Mesendoderm (in vitro differentiated cells): ENCODE data around the gene ABHD4.
"Not testable (repeated sequence)": the region's sequence is repeated elsewhere in the genome, so short reads cannot be mapped to it uniquely, and the experiment has no call there.

ENCODE experiments used
- DNase-seq: peaks from one replicate; pipeline ENCODE4 v3.0.0; 2013
- H2AK5ac ChIP-seq: 2 replicates; pipeline ENCODE4 v1.6.1; 2013; ENCODE audit warnings: low read length, inconsistent platforms
- H2BK120ac ChIP-seq: 2 replicates; pipeline ENCODE4 v1.6.1; 2013; ENCODE audit warnings: low read depth, mild to moderate bottlenecking, low read length, moderate library complexity, mixed read lengths
- H2BK15ac ChIP-seq: replicated peaks from 2 replicates; pipeline ENCODE4 v1.6.1; 2013; ENCODE audit warnings: low read depth, mild to moderate bottlenecking, moderate library complexity
- H2BK5ac ChIP-seq: 2 replicates; pipeline ENCODE4 v1.6.1; 2013; ENCODE audit warnings: low read length, inconsistent platforms
- H3K18ac ChIP-seq: 2 replicates; pipeline ENCODE4 v1.6.1; 2013; ENCODE audit warnings: mild to moderate bottlenecking, low read length, mixed read lengths
- H3K23ac ChIP-seq: one replicate; pipeline ENCODE4 v1.6.1; 2013; ENCODE audit warnings: low read length
- H3K27ac ChIP-seq: 2 replicates; pipeline ENCODE4 v1.5.1; 2013; ENCODE audit warnings: low read depth, mild to moderate bottlenecking, inconsistent platforms, low read length, moderate library complexity
- H3K27me3 ChIP-seq: 2 replicates; pipeline ENCODE4 v1.6.1; 2013; ENCODE audit warnings: low read length, control low read depth, mild to moderate bottlenecking, inconsistent platforms; ENCODE audit not compliant: insufficient read depth, poor library complexity
- H3K36me3 ChIP-seq: 2 replicates; pipeline ENCODE4 v1.6.1; 2013; ENCODE audit warnings: low read length, inconsistent platforms; ENCODE audit not compliant: control insufficient read depth, insufficient read depth
- H3K4ac ChIP-seq: one replicate; pipeline ENCODE4 v1.6.1; 2013; ENCODE audit warnings: low read depth, mild to moderate bottlenecking, low read length, moderate library complexity
- H3K4me1 ChIP-seq: 2 replicates; pipeline ENCODE4 v1.6.1; 2013; ENCODE audit warnings: low read depth, low read length, inconsistent platforms; ENCODE audit not compliant: control insufficient read depth
- H3K4me2 ChIP-seq: 2 replicates; pipeline ENCODE4 v1.6.1; 2013; ENCODE audit warnings: low read length
- H3K4me3 ChIP-seq: 2 replicates; pipeline ENCODE4 v1.5.1; 2013; ENCODE audit warnings: mild to moderate bottlenecking, low read length
- H3K56ac ChIP-seq: one replicate; pipeline ENCODE4 v1.6.1; 2013; ENCODE audit warnings: low read length
- H3K79me1 ChIP-seq: 2 replicates; pipeline ENCODE4 v1.6.1; 2013; ENCODE audit warnings: low read length, inconsistent platforms
- H3K79me2 ChIP-seq: 2 replicates; pipeline ENCODE4 v1.6.1; 2013; ENCODE audit warnings: mild to moderate bottlenecking, low read length; ENCODE audit not compliant: control insufficient read depth, insufficient read depth
- H3K9ac ChIP-seq: 2 replicates; pipeline ENCODE4 v1.6.1; 2013; ENCODE audit warnings: low read length, inconsistent platforms
- H4K5ac ChIP-seq: one replicate; pipeline ENCODE4 v1.6.1; 2013; ENCODE audit warnings: low read length
- H4K8ac ChIP-seq: one replicate; pipeline ENCODE4 v1.6.1; 2013; ENCODE audit warnings: low read depth, mild to moderate bottlenecking, control low read depth, low read length, moderate library complexity
- WGBS: extraction: QIAGEN DNeasy Blood & Tissue Kit; methylation state at CpG from one replicate; pipeline ENCODE4 v1.1.7; 2013; ENCODE audit warnings: low lambda C conversion rate, missing lambda C conversion rate; ENCODE audit not compliant: insufficient coverage; ENCODE audit errors: extremely low coverage; 5-methylcytosine and 5-hydroxymethylcytosine counted together

The ABHD4 gene

GRCh38 chr14:22634233-22634900 is 36.3 kb downstream of the ABHD4 start:
- Histone ChIP-seq H3K56ac (no peak overlapping the region), H3K4me3 (no peak overlapping the region), H2BK15ac (no peak overlapping the region), H3K36me3 (no peaks in the 10 kb centered on the region), H3K79me1 (no peaks in the 10 kb centered on the region), H4K8ac (no peak overlapping the region), H3K18ac (no peak overlapping the region), H3K4me1 (no peaks in the 10 kb centered on the region), H3K9ac (no peak overlapping the region), H2BK120ac (no peak overlapping the region), H3K4me2 (no peak overlapping the region), H4K5ac (no peak overlapping the region), H3K4ac (no peak overlapping the region), H3K27ac (no peak overlapping the region), H2BK5ac (no peak overlapping the region), H3K27me3 (no peaks in the 10 kb centered on the region), H2AK5ac (no peak overlapping the region), H3K23ac (no peak overlapping the region), H3K79me2 (no peaks in the 10 kb centered on the region)
- no CpG with 5 or more reads among the region's 8 CpGs for WGBS
- DNase-seq, result no peak

- H3K36me3 ChIP-seq, H3K79me1 ChIP-seq, H2BK15ac ChIP-seq, H3K4me2 ChIP-seq, H2AK5ac ChIP-seq, H2BK5ac ChIP-seq, H3K4ac ChIP-seq, H4K5ac ChIP-seq, H3K79me2 ChIP-seq, H4K8ac ChIP-seq, H3K56ac ChIP-seq, H3K4me3 ChIP-seq, H3K23ac ChIP-seq, H3K27me3 ChIP-seq, H3K27ac ChIP-seq, H3K4me1 ChIP-seq, H3K9ac ChIP-seq, DNase-seq, H2BK120ac ChIP-seq, H3K18ac ChIP-seq: not testable (repeated sequence)
- WGBS, result no CpG with 5 or more reads among the region's 1 CpG
Measured at GRCh38 chr14:22635980-22636379, 37.9 kb downstream of the ABHD4 start.

- no peak for DNase-seq
- Histone ChIP-seq H3K23ac (no peak overlapping the region), H4K8ac (no peak overlapping the region), H3K79me1 (no peaks in the 10 kb centered on the region), H3K4ac (no peak overlapping the region), H3K56ac (no peak overlapping the region), H3K27ac (no peak overlapping the region), H2BK120ac (no peak overlapping the region), H2AK5ac (no peak overlapping the region), H3K79me2 (no peaks in the 10 kb centered on the region), H3K4me3 (no peak overlapping the region), H3K4me1 (no peaks in the 10 kb centered on the region), H2BK5ac (no peak overlapping the region), H3K36me3 (no peaks in the 10 kb centered on the region), H3K4me2 (no peak overlapping the region), H3K18ac (no peak overlapping the region), H3K27me3 (no peaks in the 10 kb centered on the region), H3K9ac (no peak overlapping the region), H2BK15ac (no peak overlapping the region), H4K5ac (no peak overlapping the region)
Measured at GRCh38 chr14:22640192-22640591, 42.1 kb downstream of the ABHD4 start.

DNA sequence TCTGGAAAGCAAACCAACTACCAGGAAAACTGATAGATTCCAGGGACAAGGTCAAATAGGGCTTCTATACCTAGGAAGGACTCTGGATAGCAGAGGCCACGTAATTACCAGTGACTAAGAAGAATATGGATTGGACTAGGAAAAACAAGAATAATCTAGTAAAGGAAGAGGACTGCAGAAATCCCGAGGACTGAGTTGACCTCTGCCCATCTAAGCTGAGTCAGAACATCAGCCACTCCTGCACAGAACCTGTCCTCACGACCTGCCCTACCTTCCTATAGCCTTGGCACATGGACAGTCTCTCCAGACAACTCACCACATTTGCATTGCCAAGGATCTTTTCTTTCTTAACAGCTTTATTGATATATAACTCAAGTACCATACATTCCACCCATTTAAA is 43.7 kb downstream of the ABHD4 start:
- WGBS, result no CpG with 5 or more reads among the region's 3 CpGs
- Histone ChIP-seq H3K27ac (no peak overlapping the region), H3K27me3 (no peaks in the 10 kb centered on the region), H3K36me3 (no peaks in the 10 kb centered on the region), H3K4me1 (no peaks in the 10 kb centered on the region), H3K23ac (no peak overlapping the region), H3K4me3 (no peak overlapping the region), H4K5ac (no peak overlapping the region), H3K9ac (no peak overlapping the region), H3K79me1 (no peaks in the 10 kb centered on the region), H4K8ac (no peak overlapping the region), H3K79me2 (no peaks in the 10 kb centered on the region), H3K4me2 (no peak overlapping the region), H2BK120ac (no peak overlapping the region), H3K18ac (no peak overlapping the region), H2BK15ac (no peak overlapping the region), H2BK5ac (no peak overlapping the region), H3K56ac (no peak overlapping the region), H2AK5ac (no peak overlapping the region), H3K4ac (no peak overlapping the region)
- no peak for DNase-seq

DNA sequence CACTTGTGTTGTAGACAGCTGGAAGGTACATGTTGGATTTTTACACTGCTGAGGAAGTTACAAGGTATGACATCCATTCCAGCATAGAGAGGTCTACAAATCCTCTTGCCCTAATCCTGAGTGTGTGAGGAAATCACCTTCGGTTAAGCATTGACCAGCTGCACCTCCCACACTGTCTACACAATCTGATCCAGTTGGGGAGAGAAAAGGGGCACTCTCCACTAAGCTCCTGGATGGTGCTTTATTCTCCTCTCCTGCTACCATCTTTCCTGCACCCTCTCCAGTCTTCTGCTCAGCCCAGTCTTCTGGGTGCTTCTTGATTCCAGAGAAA is 46.2 kb downstream of the ABHD4 start, which contains the start of gene OR6J1:
TSS of gene OR6J1 (minus strand) at position 48 of the 331 bp plus-strand sequence. CDS start 9,541 bp downstream, outside the sequence.
- no peak within 1 kb of the TSS for H3K4me3 ChIP-seq
- no CpG with 5 or more reads among the region's 1 CpG for WGBS
- no peaks in the 10 kb centered on the region for H3K79me1 ChIP-seq

GRCh38 chr14:22646570-22647254 is 48.6 kb downstream of the ABHD4 start:
- no peak overlapping the region for H3K27ac ChIP-seq
- no peak for DNase-seq
- no peak overlapping the region for H3K4me2 ChIP-seq

More for the DNA sequence above, 46.2 kb downstream of the ABHD4 start, which contains the start of gene OR6J1:
- Histone ChIP-seq H3K18ac (no peak within 1 kb of the TSS), H3K9ac (no peak within 1 kb of the TSS), H3K4me1 (no peaks in the 10 kb centered on the region), H2BK120ac (no peak within 1 kb of the TSS), H3K27ac (no peak within 1 kb of the TSS), H4K8ac (no peak within 1 kb of the TSS), H3K4ac (no peak within 1 kb of the TSS), H3K27me3 (no peaks in the 10 kb centered on the region), H3K56ac (no peak within 1 kb of the TSS), H3K79me2 (no peaks in the 10 kb centered on the region), H3K4me2 (no peak within 1 kb of the TSS), H4K5ac (no peak within 1 kb of the TSS), H3K36me3 (no peaks in the 10 kb centered on the region), H2AK5ac (no peak within 1 kb of the TSS), H2BK15ac (no peak within 1 kb of the TSS), H3K23ac (no peak within 1 kb of the TSS), H2BK5ac (no peak within 1 kb of the TSS)
- DNase-seq, result no peak

More at GRCh38 chr14:22646570-22647254, 48.6 kb downstream of the ABHD4 start:
- Histone ChIP-seq H2AK5ac (no peak overlapping the region), H2BK5ac (no peak overlapping the region), H2BK120ac (no peak overlapping the region), H3K79me1 (no peaks in the 10 kb centered on the region), H3K4me3 (no peak overlapping the region), H4K8ac (no peak overlapping the region), H3K18ac (no peak overlapping the region), H3K27me3 (no peaks in the 10 kb centered on the region), H3K79me2 (no peaks in the 10 kb centered on the region), H3K4ac (no peak overlapping the region), H3K23ac (no peak overlapping the region), H4K5ac (no peak overlapping the region), H3K9ac (no peak overlapping the region), H2BK15ac (no peak overlapping the region), H3K4me1 (no peaks in the 10 kb centered on the region), H3K36me3 (no peaks in the 10 kb centered on the region), H3K56ac (no peak overlapping the region)
- no CpG with 5 or more reads among the region's 4 CpGs for WGBS
